Measurements from ENCODE around the gene CAMK1D. TPM values are rescaled to one million over a fixed set of nuclear protein-coding genes. Genes with fewer than 3 reads are reported as not detected.

CAMK1D gene
- total RNA-seq, 1 donor from 2014 or later: 2.3 TPM

- H3K4me3 ChIP-seq (ENCODE audit: low read depth, low read length): no peak overlapping the region
- no peaks in the 10 kb centered on the region for H3K27me3 ChIP-seq (ENCODE audit: control insufficient read depth, insufficient read depth, low read length)
- TF ChIP-seq CTCF (IDR thresholded peaks at IDR 0.05; ENCODE audit: insufficient read depth, low read length, poor library complexity, severe bottlenecking): no peak
- DNase-seq (ENCODE audit: low read depth): peak; percentile 12
- H3K36me3 ChIP-seq (ENCODE audit: control insufficient read depth, insufficient read depth, low read length): no peaks in the 10 kb centered on the region
Observed at GRCh38 chr10:12605580-12606405, 256.4 kb downstream of the CAMK1D start.

GRCh38 chr10:12606461-12606860 lies 257.1 kb downstream of the CAMK1D start:
- DNase-seq (ENCODE audit: low read depth): no peak
- H3K4me3 ChIP-seq (ENCODE audit: low read depth, low read length): no peak overlapping the region
- H3K36me3 ChIP-seq (ENCODE audit: control insufficient read depth, insufficient read depth, low read length): no peaks in the 10 kb centered on the region
- no peak for TF ChIP-seq CTCF (IDR thresholded peaks at IDR 0.05; ENCODE audit: insufficient read depth, low read length, poor library complexity, severe bottlenecking)
- no peaks in the 10 kb centered on the region for H3K27me3 ChIP-seq (ENCODE audit: control insufficient read depth, insufficient read depth, low read length)

- no peaks in the 10 kb centered on the region for H3K27me3 ChIP-seq (ENCODE audit: control insufficient read depth, insufficient read depth, low read length)
- no peaks in the 10 kb centered on the region for H3K36me3 ChIP-seq (ENCODE audit: control insufficient read depth, insufficient read depth, low read length)
- no peak for DNase-seq (ENCODE audit: low read depth)
- no peak for TF ChIP-seq CTCF (IDR thresholded peaks at IDR 0.05; ENCODE audit: insufficient read depth, low read length, poor library complexity, severe bottlenecking)
- no peak overlapping the region for H3K4me3 ChIP-seq (ENCODE audit: low read depth, low read length)
Observed at GRCh38 chr10:12608761-12609160, 259.4 kb downstream of the CAMK1D start.

GRCh38 chr10:12609435-12609834 lies 260.1 kb downstream of the CAMK1D start:
- Histone ChIP-seq H3K4me3 (ENCODE audit: low read depth, low read length) (no peak overlapping the region), H3K27me3 (ENCODE audit: control insufficient read depth, insufficient read depth, low read length) (no peaks in the 10 kb centered on the region), H3K36me3 (ENCODE audit: control insufficient read depth, insufficient read depth, low read length) (no peaks in the 10 kb centered on the region)
- no peak for DNase-seq (ENCODE audit: low read depth)
- no peak for TF ChIP-seq CTCF (IDR thresholded peaks at IDR 0.05; ENCODE audit: insufficient read depth, low read length, poor library complexity, severe bottlenecking)

- no peak for DNase-seq (ENCODE audit: low read depth)
- no peak for TF ChIP-seq CTCF (IDR thresholded peaks at IDR 0.05; ENCODE audit: insufficient read depth, low read length, poor library complexity, severe bottlenecking)
- Histone ChIP-seq H3K27me3 (ENCODE audit: control insufficient read depth, insufficient read depth, low read length) (no peaks in the 10 kb centered on the region), H3K4me3 (ENCODE audit: low read depth, low read length) (no peak overlapping the region), H3K36me3 (ENCODE audit: control insufficient read depth, insufficient read depth, low read length) (no peaks in the 10 kb centered on the region)
Observed at GRCh38 chr10:12613136-12613535, 263.8 kb downstream of the CAMK1D start.

All from kidney epithelial cell (primary cell).